OCI-LY7 (cell line): ENCODE data around the gene PLA2G15. TPM values are rescaled to one million over a fixed set of nuclear protein-coding genes. Genes with fewer than 3 reads are reported as not detected.
"Not testable (repeated sequence)": the region's sequence is repeated elsewhere in the genome, so short reads cannot be mapped to it uniquely, and the experiment has no call there.

Experiments used
- BruUV-seq: library from RNA; stranded (reverse); fragments of 400-500 nt; replicated peaks from 2 replicates; lab custom pipeline; 2021; lab: Mats Ljungman, UMichigan
- CTCF ChIA-PET: fragments of 300-600 bp; sonication (Branson Sonifier 250); formaldehyde crosslinking; loops from one replicate; lab custom pipeline; 2022; ENCODE audit warnings: antibody characterized with exemption; ENCODE audit not compliant: unreplicated experiment; lab: Charles Lee
- POLR2A ChIA-PET: fragments of 300-600 bp; sonication (Branson Sonifier 250); formaldehyde crosslinking; loops from one replicate; lab custom pipeline; 2022; ENCODE audit warnings: antibody characterized with exemption; lab: Charles Lee
- DNase-seq: peaks from one replicate; pipeline ENCODE4 v3.0.0-alpha.2; 2015; ENCODE audit warnings: low spot score
- H2AFZ ChIP-seq: fragments of 200-600 bp; sonication (generic), shearing (Covaris generic); 2 replicates; pipeline ENCODE4 v1.6.1; 2014; ENCODE audit warnings: mild to moderate bottlenecking, antibody characterized with exemption, low read length, moderate library complexity
- H3K27ac ChIP-seq: fragments of 200-600 bp; sonication (generic); 2 replicates; pipeline ENCODE4 v1.5.1; 2014; ENCODE audit warnings: mixed run types, low read depth, mild to moderate bottlenecking, moderate library complexity, low read length, inconsistent platforms; ENCODE audit not compliant: poor library complexity, severe bottlenecking
- H3K36me3 ChIP-seq: fragments of 200-600 bp; sonication (generic); 2 replicates; pipeline ENCODE4 v1.6.1; 2014; ENCODE audit warnings: mild to moderate bottlenecking, antibody characterized with exemption, low read length, moderate library complexity, mixed read lengths; ENCODE audit not compliant: insufficient read depth
- H3K4me1 ChIP-seq: fragments of 200-600 bp; sonication (generic); 2 replicates; pipeline ENCODE4 v1.5.1; 2014; ENCODE audit warnings: mild to moderate bottlenecking, low read length; ENCODE audit not compliant: insufficient read depth, poor library complexity, severe bottlenecking
- H3K4me2 ChIP-seq: fragments of 200-600 bp; sonication (generic); 2 replicates; pipeline ENCODE4 v1.6.1; 2014; ENCODE audit warnings: mild to moderate bottlenecking, low read length
- H3K4me3 ChIP-seq: fragments of 200-600 bp; sonication (generic); 2 replicates; pipeline ENCODE4 v1.5.1; 2014; ENCODE audit warnings: mild to moderate bottlenecking, low read depth, low read length; ENCODE audit not compliant: poor library complexity, severe bottlenecking
- H3K79me2 ChIP-seq: fragments of 200-600 bp; sonication (generic); 2 replicates; pipeline ENCODE4 v1.6.1; 2016; ENCODE audit warnings: low read depth, mild to moderate bottlenecking, low read length, moderate library complexity, mixed read lengths; ENCODE audit not compliant: insufficient read depth
- H3K9me2 ChIP-seq: fragments of 200-600 bp; sonication (generic); 2 replicates; pipeline ENCODE4 v1.6.1; 2016; ENCODE audit warnings: mild to moderate bottlenecking, low read length, mixed read lengths; ENCODE audit not compliant: insufficient read depth
- H3K9me3 ChIP-seq: fragments of 200-600 bp; sonication (generic); 2 replicates; pipeline ENCODE4 v1.6.1; 2014; ENCODE audit warnings: mild to moderate bottlenecking, mixed run types, low read length, mixed read lengths
- H4K20me1 ChIP-seq: fragments of 200-600 bp; sonication (generic); 2 replicates; pipeline ENCODE4 v1.6.1; 2014; ENCODE audit warnings: mild to moderate bottlenecking, antibody characterized with exemption, low read length, moderate library complexity, mixed read lengths; ENCODE audit not compliant: insufficient read depth
- EZH2phosphoT487 ChIP-seq: fragments of 200-600 bp; sonication (generic); IDR thresholded peaks from 2 replicates; pipeline ENCODE4 v1.6.1; 2018; ENCODE audit warnings: low read depth, borderline replicate concordance, mild to moderate bottlenecking, mixed run types, antibody characterized with exemption, low read length, moderate library complexity, mixed read lengths
- intact Hi-C: fragments of 100-400 bp; cut with micrococcal nuclease; formaldehyde crosslinking; loops from one replicate; pipeline ENCODE4 v1.10.0; 2022; ENCODE audit not compliant: unreplicated experiment
- total RNA-seq, 2 experiments: library from RNA; depleted of rRNA in 1 of 2; stranded (reverse); fragments of >200 nt in 1 of 2; shearing (Covaris generic) in 1 of 2; gene quantifications; 2 replicates each; pipeline ENCODE4 v1.2.3, GENCODE V29; 2014 to 2022
- TF ChIP-seq, protein P1 (sequence below): fragments of 200-600 bp; sonication (generic); conservative IDR thresholded peaks from 2 replicates; pipeline ENCODE4 v1.5.1; 2014; ENCODE audit warnings: mild to moderate bottlenecking, antibody characterized with exemption, low read length, moderate library complexity, mixed read lengths

PLA2G15 gene
- total RNA-seq, 2 experiments from 2014 or later = 27.5 to 46.2 TPM

DNA sequence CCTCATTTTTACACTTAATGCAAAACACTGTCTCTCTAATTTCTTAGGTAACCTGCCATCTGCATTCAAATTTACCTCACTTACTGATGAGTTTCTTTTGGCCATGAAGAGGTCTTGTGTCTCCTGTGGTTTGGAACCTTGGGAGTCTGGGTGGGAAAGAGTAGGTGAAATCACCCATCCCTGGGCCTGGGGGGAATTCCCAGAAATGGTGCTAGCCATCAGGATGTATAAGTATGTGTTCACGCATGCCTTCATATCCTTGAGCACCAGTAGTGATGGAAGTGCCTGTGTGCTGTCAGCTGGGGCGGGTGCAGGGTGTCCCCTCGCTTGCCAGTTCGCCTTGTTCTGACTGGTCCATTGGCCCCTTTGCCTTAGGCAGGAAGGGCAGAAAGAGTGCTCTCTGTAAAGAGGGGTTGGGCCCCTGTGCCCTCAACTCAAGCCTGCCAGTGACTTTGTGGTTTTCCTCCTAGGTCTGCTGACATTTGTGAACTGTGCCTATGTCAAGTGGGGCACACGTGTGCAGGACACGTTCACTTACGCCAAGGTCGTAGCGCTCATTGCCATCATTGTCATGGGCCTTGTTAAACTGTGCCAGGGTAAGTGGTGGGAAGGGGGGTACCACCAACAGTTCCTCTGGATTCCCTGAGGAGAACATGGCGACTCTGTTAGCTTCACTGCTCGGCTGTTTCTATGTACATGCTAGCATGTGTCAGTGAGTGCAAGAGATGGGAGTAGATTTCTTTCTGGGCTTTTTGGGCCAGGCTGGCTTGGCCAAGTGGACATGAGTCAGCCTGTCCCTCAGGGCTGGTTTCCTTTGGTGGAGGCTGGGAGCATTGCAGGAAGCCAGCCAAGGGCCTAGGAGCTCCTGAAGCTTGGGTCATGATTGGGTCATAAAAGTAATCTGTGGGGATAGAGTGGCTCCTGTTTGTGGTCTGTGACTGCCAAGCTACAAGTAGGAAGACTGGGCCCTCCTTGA, 42.4 kb downstream of the PLA2G15 start:
- Histone ChIP-seq H3K4me1 (peaks cover 94% of the 10 kb centered on the region), H2AFZ (no peak overlapping the region), H3K4me3 (no peak overlapping the region), H3K4me2 (0 out of 2 replicates have a peak overlapping the region, but pooled peaks have one; percentile 83), H3K9me2 (no peaks in the 10 kb centered on the region), H4K20me1 (no peaks in the 10 kb centered on the region), H3K9me3 (no peaks in the 10 kb centered on the region), H3K27ac (peak overlapping the region; percentile 97), H3K36me3 (peaks cover 68% of the 10 kb centered on the region), H3K79me2 (peaks cover 28% of the 10 kb centered on the region; the same call in 1 of the 2 replicates)
- POLR2A ChIA-PET = interaction anchor here (0.8 to 2.6 kb wide), 5 partner anchors 9 to 91 kb away, joined by 3 to 19 read pairs (median 5); partner anchors contain the start of genes PRMT7 and SLC7A6OS
- TF ChIP-seq, protein P1, sequence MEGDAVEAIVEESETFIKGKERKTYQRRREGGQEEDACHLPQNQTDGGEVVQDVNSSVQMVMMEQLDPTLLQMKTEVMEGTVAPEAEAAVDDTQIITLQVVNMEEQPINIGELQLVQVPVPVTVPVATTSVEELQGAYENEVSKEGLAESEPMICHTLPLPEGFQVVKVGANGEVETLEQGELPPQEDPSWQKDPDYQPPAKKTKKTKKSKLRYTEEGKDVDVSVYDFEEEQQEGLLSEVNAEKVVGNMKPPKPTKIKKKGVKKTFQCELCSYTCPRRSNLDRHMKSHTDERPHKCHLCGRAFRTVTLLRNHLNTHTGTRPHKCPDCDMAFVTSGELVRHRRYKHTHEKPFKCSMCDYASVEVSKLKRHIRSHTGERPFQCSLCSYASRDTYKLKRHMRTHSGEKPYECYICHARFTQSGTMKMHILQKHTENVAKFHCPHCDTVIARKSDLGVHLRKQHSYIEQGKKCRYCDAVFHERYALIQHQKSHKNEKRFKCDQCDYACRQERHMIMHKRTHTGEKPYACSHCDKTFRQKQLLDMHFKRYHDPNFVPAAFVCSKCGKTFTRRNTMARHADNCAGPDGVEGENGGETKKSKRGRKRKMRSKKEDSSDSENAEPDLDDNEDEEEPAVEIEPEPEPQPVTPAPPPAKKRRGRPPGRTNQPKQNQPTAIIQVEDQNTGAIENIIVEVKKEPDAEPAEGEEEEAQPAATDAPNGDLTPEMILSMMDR = no peak
- TF ChIP-seq EZH2phosphoT487 = no peak
- BruUV-seq = no TSS peak
- intact Hi-C loops = no loop called here
- no peak for DNase-seq
- CTCF ChIA-PET = interaction anchor here (1.2 kb wide), 1 partner anchor 24 kb away, joined by 4 read pairs; no protein-coding TSS in a partner anchor

DNA sequence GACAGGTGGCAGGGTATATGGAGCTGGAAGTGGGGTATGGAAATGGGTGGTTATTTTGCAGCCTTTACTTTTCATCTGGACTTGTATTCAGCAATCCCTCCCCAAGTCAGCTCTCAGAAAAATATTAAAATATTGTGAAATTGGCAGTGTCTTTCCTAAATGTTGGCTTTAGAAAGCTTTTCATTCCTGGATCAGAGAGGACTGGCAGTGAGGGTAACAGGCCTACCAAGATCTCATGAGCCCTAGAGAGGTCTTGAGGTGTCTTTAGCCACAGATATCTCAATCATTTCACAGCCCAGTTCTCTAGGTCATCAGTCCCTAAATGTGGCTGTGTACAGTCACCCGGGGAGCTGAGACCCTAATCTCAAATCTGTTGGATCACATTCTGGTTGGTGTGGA, 43.1 kb downstream of the PLA2G15 start:
- CTCF ChIA-PET = interaction anchor here (1.2 kb wide), 1 partner anchor 25 kb away, joined by 4 read pairs; no protein-coding TSS in a partner anchor
- Histone ChIP-seq H3K4me3 (no peak overlapping the region), H3K27ac (peak overlapping the region; percentile 25), H2AFZ (no peak overlapping the region), H4K20me1 (no peaks in the 10 kb centered on the region), H3K4me2 (no peak overlapping the region), H3K9me2 (no peaks in the 10 kb centered on the region), H3K36me3 (peaks cover 69% of the 10 kb centered on the region), H3K9me3 (no peaks in the 10 kb centered on the region), H3K4me1 (peaks cover 87% of the 10 kb centered on the region), H3K79me2 (peaks cover 28% of the 10 kb centered on the region; the same call in 1 of the 2 replicates)
- TF ChIP-seq, protein P1 = no peak
- TF ChIP-seq EZH2phosphoT487 = no peak
- DNase-seq = no peak
- no TSS peak for BruUV-seq
- POLR2A ChIA-PET = interaction anchor here (0.7 to 1.4 kb wide), 4 partner anchors 9 to 687 kb away, joined by 3 to 6 read pairs (median 5); partner anchors contain the start of genes PRMT7 and SLC7A6OS
- intact Hi-C loops = no loop called here

DNA sequence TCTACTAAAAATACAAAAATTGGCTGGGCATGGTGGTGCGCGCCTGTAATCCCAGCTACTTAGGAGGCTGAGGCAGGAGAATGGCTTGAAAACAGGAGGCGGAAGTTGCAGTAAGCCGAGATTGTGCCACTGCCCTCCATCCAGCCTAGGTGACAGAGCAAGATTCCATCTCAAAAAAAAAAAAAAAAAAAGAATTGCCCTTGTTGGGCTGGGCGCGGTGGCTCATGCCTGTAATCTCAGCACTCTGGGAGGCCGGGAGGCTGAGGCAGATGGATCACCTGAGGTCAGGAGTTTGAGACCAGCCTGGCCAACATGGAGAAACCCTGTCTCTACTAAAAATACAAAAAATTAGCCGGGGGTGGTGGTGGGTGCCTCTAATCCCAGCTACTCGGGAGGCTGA, 43.6 kb downstream of the PLA2G15 start:
- Histone ChIP-seq H3K79me2 (peaks cover 28% of the 10 kb centered on the region; the same call in 1 of the 2 replicates), H3K4me2 (peak overlapping the region; percentile 49; the same call in 1 of the 2 replicates), H3K4me1 (peaks cover 82% of the 10 kb centered on the region), H3K27ac (peak overlapping the region; percentile 66), H3K36me3 (peaks cover 75% of the 10 kb centered on the region)
- intact Hi-C loops, H3K4me3 ChIP-seq, H3K9me2 ChIP-seq, H2AFZ ChIP-seq, DNase-seq, H4K20me1 ChIP-seq, BruUV-seq, H3K9me3 ChIP-seq: not testable (repeated sequence)
- ChIA-PET POLR2A (interaction anchor here (0.7 to 3.4 kb wide), 9 partner anchors 10 to 1723 kb away, joined by 3 to 18 read pairs (median 5); partner anchors contain the start of genes PRMT7 and SLC7A6OS), CTCF (interaction anchor here (1.2 kb wide), 1 partner anchor 26 kb away, joined by 4 read pairs; no protein-coding TSS in a partner anchor)
